Fibroblast of villous mesenchyme (primary cell): ENCODE measurements around the gene TATDN3. TPM values are rescaled to one million over a fixed set of nuclear protein-coding genes. Genes with fewer than 3 reads are reported as not detected.

Source experiments
- DNase-seq: peaks from one replicate; pipeline ENCODE4 v3.0.0-alpha.2; 2010; ENCODE audit warnings: low read depth
- H3K4me3 ChIP-seq: 2 replicates; pipeline ENCODE4 v1.5.1; 2011; ENCODE audit warnings: low read depth, mild to moderate bottlenecking, low read length
- CTCF ChIP-seq: IDR thresholded peaks from 2 replicates; pipeline ENCODE4 v1.5.1; 2012; ENCODE audit warnings: low read depth, mild to moderate bottlenecking, low read length; ENCODE audit not compliant: insufficient read depth
- total RNA-seq: library from RNA; depleted of rRNA; stranded (reverse); fragments of >200 nt; gene quantifications from 2 replicates; pipeline ENCODE4 v1.2.3, GENCODE V29; 2012

Gene TATDN3
- total RNA-seq, 1 donor, result 15.5 TPM

GRCh38 chr1:212785871-212786270 lies 5.8 kb upstream of the TATDN3 start:
- no peak for TF ChIP-seq CTCF
- DNase-seq, result no peak
- H3K4me3 ChIP-seq, result no peak overlapping the region

- TF ChIP-seq CTCF, result no peak
- DNase-seq, result peak; percentile 83
- peak overlapping the region; percentile 99 for H3K4me3 ChIP-seq
Measured at GRCh38 chr1:212791261-212791675, 426 bp upstream of the TATDN3 start.

GRCh38 chr1:212792396-212792908 lies 758 bp downstream of the TATDN3 start:
- DNase-seq, result no peak
- TF ChIP-seq CTCF, result no peak
- H3K4me3 ChIP-seq, result peak overlapping the region; percentile 99

GRCh38 chr1:212794561-212795014 lies 2.9 kb downstream of the TATDN3 start:
- TF ChIP-seq CTCF, result no peak
- DNase-seq, result no peak
- H3K4me3 ChIP-seq, result no peak overlapping the region

- DNase-seq, result no peak
- no peak overlapping the region for H3K4me3 ChIP-seq
- TF ChIP-seq CTCF, result no peak
Measured at GRCh38 chr1:212797681-212798080, 6.0 kb downstream of the TATDN3 start.

- H3K4me3 ChIP-seq, result no peak overlapping the region
- DNase-seq, result no peak
- no peak for TF ChIP-seq CTCF
Measured at GRCh38 chr1:212805767-212806166, 14.1 kb downstream of the TATDN3 start.
